Stomach (tissue), 9 donors: ENCODE measurements around the gene USP19. TPM values are rescaled to one million over a fixed set of nuclear protein-coding genes. Genes with fewer than 3 reads are reported as not detected.

Source experiments
- DNase-seq, 2 donors: peaks; one replicate each; pipeline versions ENCODE4 v3.0.0 to v3.0.0-alpha.2; 2013 to 2019
- H3K27ac ChIP-seq, 5 donors: fragments of 200-600 bp in 4 of 5; sonication (generic) in 4 of 5; one replicate each; pipeline ENCODE4 v1.5.1; 2013 to 2019; ENCODE audit warnings: mild to moderate bottlenecking in 1 of 5, moderate library complexity in 1 of 5
- H3K27me3 ChIP-seq, 3 donors: fragments of 200-600 bp; sonication (generic); one replicate each; pipeline ENCODE4 v1.5.1; 2017 to 2019; ENCODE audit warnings: mixed run types in 1 of 3
- H3K36me3 ChIP-seq, 4 donors: fragments of 200-600 bp; sonication (generic); 1 replicate in 3 of 4; 2 replicates in 1 of 4; pipeline ENCODE4 v1.5.1; 2016 to 2019
- H3K4me1 ChIP-seq, 4 donors: fragments of 200-600 bp; sonication (generic); one replicate each; pipeline ENCODE4 v1.5.1; 2016 to 2019
- H3K4me3 ChIP-seq, 4 donors: fragments of 200-600 bp; sonication (generic) in 3 of 4; one replicate each; pipeline ENCODE4 v1.5.1; 2016 to 2019; ENCODE audit warnings: mild to moderate bottlenecking in 1 of 4
- H3K9me3 ChIP-seq, 4 donors: fragments of 200-600 bp; sonication (generic); one replicate each; pipeline ENCODE4 v1.5.1; 2016 to 2019
- EP300 ChIP-seq: sonication (generic); formaldehyde crosslinking; IDR thresholded peaks from one replicate; pipeline ENCODE4 v1.6.1; 2017; ENCODE audit warnings: antibody characterized with exemption
- POLR2A ChIP-seq, 4 donors: fragments of 450-650 bp; IDR thresholded peaks; one replicate each; pipeline ENCODE4 v1.6.1; 2016; ENCODE audit warnings: antibody characterized with exemption in 4 of 4, control low read depth in 2 of 4, mild to moderate bottlenecking in 1 of 4, moderate library complexity in 1 of 4
- POLR2AphosphoS5 ChIP-seq, 3 donors: sonication (generic); formaldehyde crosslinking; IDR thresholded peaks; one replicate each; pipeline ENCODE4 v1.6.1; 2016; ENCODE audit warnings: antibody characterized with exemption in 3 of 3
- WGBS, 5 donors: extraction: QIAGEN DNeasy Blood & Tissue Kit in 3 of 5; methylation state at CpG; one replicate each; pipeline versions ENCODE4 v1.1.5 to v1.1.7; 2013 to 2018; 5-methylcytosine and 5-hydroxymethylcytosine counted together
- intact Hi-C: fragments of 100-400 bp; cut with DNase I; formaldehyde crosslinking; loops from one replicate; pipeline ENCODE4 v1.15.1; 2023; ENCODE audit warnings: low total_unique reads
- polyA plus RNA-seq, 3 donors: library from polyadenylated mRNA; stranded (reverse); fragments of 200-250 nt; gene quantifications; one replicate each; pipeline ENCODE4 v1.2.3, GENCODE V29; 2013
- total RNA-seq, 5 donors: library from RNA; depleted of rRNA; stranded (reverse); fragments of >200 nt; gene quantifications; one replicate each; pipeline versions ENCODE4 v1.1.0 to v1.2.3, GENCODE V29; 2014 to 2016
- TF ChIP-seq, protein P1 (sequence below), 7 experiments: fragments of 450-650 bp in 4 of 7; fragments of 200-600 bp in 3 of 7; sonication (generic) in 3 of 7; IDR thresholded peaks; one replicate each; pipeline ENCODE4 v1.5.1; 2016 to 2019; ENCODE audit warnings: antibody characterized with exemption in 7 of 7, control low read depth in 2 of 7, mild to moderate bottlenecking in 1 of 7
- donor health status: healthy with polysubstance abuse.
- donor health status: Bipolar disorder and iron deficiency.
- donor health status: healthy.

The USP19 gene
- total and polyA plus RNA-seq, 8 donors: 15.6 to 77.2 (median 30.5) TPM

DNA sequence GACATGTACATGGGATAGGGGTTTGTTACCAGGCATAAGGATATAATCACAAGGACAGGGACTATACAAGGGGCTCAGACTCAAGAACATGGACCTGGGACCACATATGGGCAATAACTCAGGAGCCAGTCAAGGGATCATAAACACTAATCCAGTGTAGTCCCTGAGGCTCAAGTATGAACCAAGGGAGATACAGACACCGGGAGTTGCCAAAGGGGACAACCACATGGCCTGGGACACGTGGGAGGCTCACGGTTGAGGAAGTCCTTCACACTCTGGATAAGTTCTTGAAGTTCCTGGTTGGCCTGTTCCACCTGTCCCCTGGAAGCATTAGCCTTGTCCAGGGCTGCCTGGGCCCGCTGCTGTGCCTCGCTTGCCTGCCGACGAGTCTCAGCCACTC lies 1.8 kb upstream of the USP19 start:
- Histone ChIP-seq H3K27me3 (no peaks in the 10 kb centered on the region), H3K4me3 (no peak overlapping the region), H3K9me3 (no peaks in the 10 kb centered on the region), H3K27ac (no peak overlapping the region), H3K36me3 (peaks cover 69 to 82% (median 79%) of the 10 kb centered on the region in 4 donors), H3K4me1 (peaks cover 18 to 31% (median 27%) of the 10 kb centered on the region in 4 donors)
- 79 to 94% (median 83%) methylated on average over 7 of the region's 7 CpGs for WGBS, 5 donors
- intact Hi-C loops: no loop called here
- TF ChIP-seq, protein P1, sequence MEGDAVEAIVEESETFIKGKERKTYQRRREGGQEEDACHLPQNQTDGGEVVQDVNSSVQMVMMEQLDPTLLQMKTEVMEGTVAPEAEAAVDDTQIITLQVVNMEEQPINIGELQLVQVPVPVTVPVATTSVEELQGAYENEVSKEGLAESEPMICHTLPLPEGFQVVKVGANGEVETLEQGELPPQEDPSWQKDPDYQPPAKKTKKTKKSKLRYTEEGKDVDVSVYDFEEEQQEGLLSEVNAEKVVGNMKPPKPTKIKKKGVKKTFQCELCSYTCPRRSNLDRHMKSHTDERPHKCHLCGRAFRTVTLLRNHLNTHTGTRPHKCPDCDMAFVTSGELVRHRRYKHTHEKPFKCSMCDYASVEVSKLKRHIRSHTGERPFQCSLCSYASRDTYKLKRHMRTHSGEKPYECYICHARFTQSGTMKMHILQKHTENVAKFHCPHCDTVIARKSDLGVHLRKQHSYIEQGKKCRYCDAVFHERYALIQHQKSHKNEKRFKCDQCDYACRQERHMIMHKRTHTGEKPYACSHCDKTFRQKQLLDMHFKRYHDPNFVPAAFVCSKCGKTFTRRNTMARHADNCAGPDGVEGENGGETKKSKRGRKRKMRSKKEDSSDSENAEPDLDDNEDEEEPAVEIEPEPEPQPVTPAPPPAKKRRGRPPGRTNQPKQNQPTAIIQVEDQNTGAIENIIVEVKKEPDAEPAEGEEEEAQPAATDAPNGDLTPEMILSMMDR (IDR thresholded peaks at IDR 0.05): no peak
- TF ChIP-seq POLR2AphosphoS5 (IDR thresholded peaks at IDR 0.05) (no peak), EP300 (no peak), POLR2A (IDR thresholded peaks at IDR 0.05) (no peak)
- DNase-seq: no peak

DNA sequence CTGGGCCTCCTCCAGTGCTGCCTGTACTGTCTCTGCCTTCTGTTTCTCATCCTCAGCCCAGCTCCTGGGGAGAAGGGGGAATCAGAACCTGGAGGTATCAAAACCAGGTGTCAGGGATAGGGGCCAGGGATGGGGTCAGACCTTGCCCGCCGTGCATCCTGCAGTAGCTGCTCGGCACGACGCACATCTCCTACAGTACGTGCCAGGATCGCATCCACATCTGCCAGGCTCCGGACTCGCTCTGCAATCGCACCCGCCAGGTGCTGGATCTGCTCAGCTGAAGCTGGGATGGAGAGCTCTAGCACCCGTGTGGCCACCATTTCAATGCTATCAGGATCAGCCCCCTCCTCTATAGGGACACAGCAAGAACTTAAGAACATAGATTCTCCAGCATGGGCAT lies 1.4 kb upstream of the USP19 start:
- Histone ChIP-seq H3K4me3 (no peak overlapping the region), H3K4me1 (peaks cover 18 to 31% (median 27%) of the 10 kb centered on the region in 4 donors), H3K27me3 (no peaks in the 10 kb centered on the region), H3K36me3 (peaks cover 74 to 82% (median 79%) of the 10 kb centered on the region in 4 donors), H3K9me3 (no peaks in the 10 kb centered on the region), H3K27ac (peak overlapping the region in 3 of 5 donors; percentile 87 to 98 (median 96))
- WGBS, 5 donors: 60 to 96% (median 95%) methylated on average over 1 to 12 of the region's 12 CpGs
- intact Hi-C loops: no loop called here
- TF ChIP-seq, protein P1 (IDR thresholded peaks at IDR 0.05): no peak
- no peak for TF ChIP-seq POLR2A (IDR thresholded peaks at IDR 0.05)
- DNase-seq: no peak

DNA sequence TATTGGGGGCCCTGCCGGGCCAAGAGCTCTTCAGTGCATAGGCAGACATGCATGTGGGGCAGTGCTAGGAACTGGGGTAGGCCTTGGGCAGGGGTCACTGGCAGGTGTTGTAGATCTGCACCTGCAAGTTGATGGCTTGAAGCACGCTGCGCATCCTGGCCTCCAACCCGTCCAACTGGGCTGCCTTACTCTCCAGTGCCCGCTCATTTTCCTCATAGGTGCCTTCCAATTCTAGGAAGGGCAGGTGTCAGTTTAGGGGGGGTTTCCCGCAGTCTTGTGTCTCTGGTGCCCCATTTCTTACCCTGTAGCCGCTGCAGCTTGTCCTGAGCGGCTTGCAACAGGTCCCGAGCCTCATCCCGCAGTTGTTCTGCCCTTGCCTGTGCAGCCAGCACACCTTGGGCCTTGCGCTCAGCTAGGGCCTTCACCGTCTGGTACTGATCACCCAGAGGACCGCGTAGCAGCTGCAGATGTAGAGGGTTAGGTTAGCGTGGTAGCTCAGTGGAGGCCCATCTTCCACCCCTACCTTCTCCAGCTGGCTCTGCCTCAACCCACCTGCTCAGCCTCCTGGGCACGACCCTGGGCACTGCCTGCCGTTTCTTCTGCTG lies 611 bp upstream of the USP19 start:
- intact Hi-C loops: no loop called here

DNA sequence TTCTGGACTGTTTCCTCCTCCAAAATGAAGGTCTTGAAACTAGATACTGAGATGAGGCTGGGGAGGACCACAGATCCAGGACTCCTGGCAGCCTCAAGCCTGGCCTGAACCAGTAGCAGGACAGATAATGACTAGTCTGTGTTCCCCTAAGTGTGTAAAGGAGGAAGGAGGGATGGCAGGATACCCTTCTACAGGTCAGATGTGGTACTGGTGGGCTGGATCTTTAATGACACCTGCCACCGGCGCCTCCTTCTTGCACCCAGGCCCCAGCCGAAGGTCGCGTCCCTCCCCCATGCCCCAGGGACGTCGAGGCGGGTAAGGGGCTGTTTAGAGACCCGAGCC lies 556 bp downstream of the USP19 start:
- Histone ChIP-seq H3K4me3 (peak overlapping the region; percentile 62 to 100 (median 98)), H3K36me3 (peaks cover 76 to 82% (median 80%) of the 10 kb centered on the region in 4 donors), H3K27ac (peak overlapping the region; percentile 87 to 98 (median 96)), H3K9me3 (no peaks in the 10 kb centered on the region), H3K4me1 (peaks cover 18 to 31% (median 27%) of the 10 kb centered on the region in 4 donors), H3K27me3 (no peaks in the 10 kb centered on the region)
- intact Hi-C loops: no loop called here
- no peak for DNase-seq
- 0 to 1% (median 0%) methylated on average over 9 of the region's 9 CpGs; no CpG with 5 or more reads in 1 of the 5 donors for WGBS, 5 donors
- TF ChIP-seq, protein P1 (IDR thresholded peaks at IDR 0.05): no peak
- TF ChIP-seq POLR2AphosphoS5 (IDR thresholded peaks at IDR 0.05): no peak
- no peak for TF ChIP-seq POLR2A (IDR thresholded peaks at IDR 0.05)
- no peak for TF ChIP-seq EP300

More for the DNA sequence above, 611 bp upstream of the USP19 start:
- H3K4me1 ChIP-seq: peaks cover 18 to 31% (median 27%) of the 10 kb centered on the region in 4 donors
- TF ChIP-seq POLR2AphosphoS5 (IDR thresholded peaks at IDR 0.05): no peak
- no peak for TF ChIP-seq EP300
- no peak for TF ChIP-seq POLR2A (IDR thresholded peaks at IDR 0.05)
- TF ChIP-seq, protein P1 (IDR thresholded peaks at IDR 0.05): no peak
- peaks cover 76 to 82% (median 80%) of the 10 kb centered on the region in 4 donors for H3K36me3 ChIP-seq
- no peaks in the 10 kb centered on the region for H3K9me3 ChIP-seq
- H3K4me3 ChIP-seq: peak overlapping the region; percentile 62 to 100 (median 98)
- no peaks in the 10 kb centered on the region for H3K27me3 ChIP-seq
- 70 to 85% (median 78%) methylated on average over 15 to 17 of the region's 17 CpGs for WGBS, 5 donors
- no peak for DNase-seq
- peak overlapping the region; percentile 87 to 98 (median 96) for H3K27ac ChIP-seq
